DMS153 treated with DMSO at 0.1 percent for 48 hours (cell line): ENCODE data around the gene TPR.

Source experiments
- DNase-seq: peaks from one replicate; lab custom pipeline; 2025; ENCODE audit not compliant: unreplicated experiment; lab: John Stamatoyannopoulos, UW

TPR gene

GRCh38 chr1:186291271-186291670 is 83.8 kb downstream of the TPR start:
- DNase-seq, result no peak

DNA sequence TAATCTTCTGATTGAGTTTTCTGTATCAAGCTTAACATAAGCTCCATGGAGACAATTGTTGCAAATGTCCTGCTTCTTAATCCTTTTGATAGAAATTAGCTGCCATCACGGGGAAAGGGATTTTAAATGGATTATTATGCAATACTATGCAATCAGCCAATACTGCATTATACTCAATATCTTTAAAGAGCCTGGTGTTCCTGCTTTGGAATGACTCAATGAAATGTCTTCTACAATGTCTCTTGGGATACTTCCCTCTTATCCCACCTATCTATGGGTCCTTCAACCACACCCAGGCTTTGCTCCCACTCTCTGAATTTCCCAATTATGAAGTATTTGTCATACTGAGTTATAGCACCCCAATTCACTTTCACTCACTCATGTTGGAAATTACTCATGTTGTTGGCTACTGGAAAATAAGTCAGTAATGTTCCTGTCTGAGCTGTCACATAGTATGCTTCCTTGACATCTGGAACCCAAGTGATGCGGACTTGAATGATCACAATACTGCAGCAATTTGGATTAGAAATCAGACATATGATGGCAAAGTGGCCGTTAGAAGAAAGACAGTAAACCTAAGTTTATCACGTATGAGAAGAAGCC is 85.0 kb downstream of the TPR start:
- DNase-seq, result no peak

DNA sequence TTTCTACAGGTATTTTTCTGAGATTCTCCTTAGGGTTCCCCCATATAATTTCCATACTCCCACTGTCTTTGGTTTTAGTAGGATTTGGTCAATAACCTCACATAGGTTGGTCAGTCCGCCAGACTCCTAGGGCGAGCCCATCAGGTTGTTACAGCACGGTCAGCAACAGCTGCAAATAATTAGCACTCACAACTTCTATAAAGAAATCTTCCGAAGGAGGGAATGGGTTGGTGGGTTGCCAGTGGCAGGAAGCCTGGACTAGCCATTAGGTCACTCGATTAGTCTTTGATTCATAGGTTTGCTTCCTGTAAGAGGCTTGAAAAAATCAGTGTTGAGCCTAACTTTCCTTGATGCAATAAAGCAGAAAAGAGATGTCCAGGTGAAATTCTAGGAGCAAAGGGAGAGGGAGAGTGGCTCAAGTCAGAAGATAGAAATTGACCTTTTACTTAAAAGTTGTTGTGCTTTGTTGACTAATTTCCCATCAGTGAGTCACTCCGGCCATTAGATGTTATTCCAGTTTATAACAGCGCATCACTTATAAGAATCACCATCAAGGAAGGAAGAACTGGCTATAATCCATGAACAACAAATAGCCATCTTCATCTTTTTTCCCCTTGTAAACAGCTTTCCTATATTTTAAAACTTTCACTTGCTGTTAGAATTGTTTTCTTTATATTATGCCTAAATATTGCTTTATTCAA is 88.3 kb downstream of the TPR start:
- DNase-seq, result no peak

DNA sequence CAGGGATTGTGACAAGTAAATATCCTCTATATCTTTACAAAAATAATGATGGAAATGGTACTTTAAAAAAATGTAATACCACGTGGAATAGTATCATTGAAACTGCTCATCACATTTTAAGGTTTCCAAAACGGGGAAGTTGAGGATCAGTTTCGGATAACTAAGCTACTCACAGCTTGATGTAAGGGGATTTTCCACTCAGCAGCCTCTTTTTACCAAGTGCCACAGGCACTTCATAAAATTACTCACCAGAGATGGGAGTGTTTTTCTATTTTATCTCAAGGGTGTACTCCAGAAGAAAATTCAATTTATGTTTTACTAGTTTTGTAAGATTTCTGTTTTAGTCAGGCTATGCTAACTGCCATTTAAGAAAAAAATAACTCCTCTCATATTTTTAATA is 91.7 kb downstream of the TPR start:
- DNase-seq, result no peak

DNA sequence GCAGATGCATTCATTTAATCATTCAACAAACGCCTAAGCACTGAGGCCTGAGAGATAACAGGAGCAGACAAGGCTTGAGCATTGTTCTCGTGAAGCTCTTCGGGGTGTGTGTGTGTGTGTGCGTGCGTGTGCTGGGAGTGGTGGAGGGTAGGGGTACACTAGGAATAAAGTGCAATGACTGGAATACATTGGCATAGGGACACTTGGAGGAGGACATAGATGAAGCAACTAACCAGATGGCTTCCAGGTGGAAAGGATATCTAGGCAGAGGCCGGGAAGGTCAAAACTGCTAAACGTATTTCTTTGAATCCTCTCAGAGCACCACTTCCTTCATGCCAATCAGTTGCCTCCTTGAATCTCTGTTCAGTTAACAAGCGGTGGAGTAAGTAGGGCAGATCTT is 92.6 kb downstream of the TPR start:
- no peak for DNase-seq

GRCh38 chr1:186275822-186276221 is 99.2 kb downstream of the TPR start:
- DNase-seq, result no peak

- no peak for DNase-seq
Observed at GRCh38 chr1:186272486-186272885, 102.6 kb downstream of the TPR start.

DNA sequence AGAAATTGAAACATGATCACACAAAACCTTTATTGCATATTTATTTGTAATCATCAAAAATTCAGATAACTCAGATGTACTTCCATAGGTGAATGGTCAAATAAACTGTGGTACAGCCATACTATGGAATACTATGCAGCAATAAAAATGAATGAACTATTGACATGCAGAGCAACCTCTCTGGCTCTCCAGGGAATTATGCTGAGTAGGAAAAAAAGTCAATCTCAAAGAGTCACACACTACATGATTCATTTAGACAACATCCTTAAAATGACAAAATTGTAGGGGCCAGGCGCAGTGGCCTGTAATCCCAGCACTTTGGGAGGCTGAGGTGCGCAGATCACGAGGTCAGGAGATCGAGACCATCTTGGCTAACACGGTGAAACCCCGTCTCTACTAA is 104.0 kb downstream of the TPR start:
- DNase-seq, result no peak
